ENCODE data around the gene DMRTA1. TPM values are rescaled to one million over a fixed set of nuclear protein-coding genes. Genes with fewer than 3 reads are reported as not detected.

Gene DMRTA1
- total RNA-seq, 2 donors from 2014 or later, result 1.2 to 1.6 TPM

- H3K27ac ChIP-seq, result no peak overlapping the region
- DNase-seq, result no peak
- H3K36me3 ChIP-seq, result no peaks in the 10 kb centered on the region
- H3K9me3 ChIP-seq, result no peaks in the 10 kb centered on the region
- TF ChIP-seq CTCF (IDR thresholded peaks at IDR 0.05), result no peak
- no peaks in the 10 kb centered on the region for H3K4me1 ChIP-seq
- no peaks in the 10 kb centered on the region for H3K27me3 ChIP-seq
- H3K4me3 ChIP-seq, result no peak overlapping the region
- H3K9ac ChIP-seq (ENCODE audit: low read depth in 2 of 2, low read length in 2 of 2), result no peak overlapping the region
- intact Hi-C loops (cut with DNase I), result no loop called here
Observed at GRCh38 chr9:22416692-22417060, 29.9 kb upstream of the DMRTA1 start.

- intact Hi-C loops (cut with DNase I), result no loop called here
- H3K27ac ChIP-seq, result no peak overlapping the region
- no peak for DNase-seq
- H3K27me3 ChIP-seq, result no peaks in the 10 kb centered on the region
- H3K4me3 ChIP-seq, result no peak overlapping the region
- no peaks in the 10 kb centered on the region for H3K9me3 ChIP-seq
- no peak for TF ChIP-seq CTCF (IDR thresholded peaks at IDR 0.05)
- no peak overlapping the region for H3K9ac ChIP-seq (ENCODE audit: low read depth in 2 of 2, low read length in 2 of 2)
- H3K4me1 ChIP-seq, result no peaks in the 10 kb centered on the region
- no peaks in the 10 kb centered on the region for H3K36me3 ChIP-seq
Observed at GRCh38 chr9:22423566-22423965, 23.1 kb upstream of the DMRTA1 start.

GRCh38 chr9:22424616-22425015 lies 22.0 kb upstream of the DMRTA1 start:
- intact Hi-C loops (cut with DNase I), result no loop called here

GRCh38 chr9:22425551-22425950 lies 21.1 kb upstream of the DMRTA1 start:
- no peaks in the 10 kb centered on the region for H3K36me3 ChIP-seq
- H3K27ac ChIP-seq, result no peak overlapping the region
- H3K9me3 ChIP-seq, result no peaks in the 10 kb centered on the region
- H3K27me3 ChIP-seq, result no peaks in the 10 kb centered on the region
- H3K4me3 ChIP-seq, result no peak overlapping the region
- DNase-seq, result no peak
- TF ChIP-seq CTCF (IDR thresholded peaks at IDR 0.05), result no peak
- no peak overlapping the region for H3K9ac ChIP-seq (ENCODE audit: low read depth in 2 of 2, low read length in 2 of 2)
- intact Hi-C loops (cut with DNase I), result no loop called here
- no peaks in the 10 kb centered on the region for H3K4me1 ChIP-seq

More at GRCh38 chr9:22424616-22425015, 22.0 kb upstream of the DMRTA1 start:
- Histone ChIP-seq H3K27ac (no peak overlapping the region), H3K4me1 (no peaks in the 10 kb centered on the region), H3K9me3 (no peaks in the 10 kb centered on the region), H3K27me3 (no peaks in the 10 kb centered on the region), H3K9ac (ENCODE audit: low read depth in 2 of 2, low read length in 2 of 2) (no peak overlapping the region), H3K4me3 (no peak overlapping the region), H3K36me3 (no peaks in the 10 kb centered on the region)
- DNase-seq, result no peak
- TF ChIP-seq CTCF (IDR thresholded peaks at IDR 0.05), result no peak

GRCh38 chr9:22427226-22427880 lies 19.3 kb upstream of the DMRTA1 start:
- Histone ChIP-seq H3K4me3 (no peak overlapping the region), H3K27me3 (no peaks in the 10 kb centered on the region), H3K36me3 (no peaks in the 10 kb centered on the region), H3K9ac (ENCODE audit: low read depth in 2 of 2, low read length in 2 of 2) (no peak overlapping the region), H3K27ac (no peak overlapping the region), H3K9me3 (no peaks in the 10 kb centered on the region), H3K4me1 (no peaks in the 10 kb centered on the region)
- DNase-seq, result no peak
- no peak for TF ChIP-seq CTCF (IDR thresholded peaks at IDR 0.05)
- intact Hi-C loops (cut with DNase I), result no loop called here

Data from colonic mucosa (tissue), 4 donors.